Aorta (tissue), 5 donors: ENCODE results near the gene ALDH8A1. TPM values are rescaled to one million over a fixed set of nuclear protein-coding genes. Genes with fewer than 3 reads are reported as not detected.

Experiments
- ATAC-seq: fragments of 200-7000 bp; cut with Tn5 transposase; one replicate; pipeline ENCODE4 v1.9.1; 2022; ENCODE audit warnings: moderate library complexity; ENCODE audit not compliant: low FRiP score
- DNase-seq, 2 donors: peaks; one replicate each; pipeline ENCODE4 v3.0.0-alpha.2; 2020
- H3K27ac ChIP-seq, 2 donors: one replicate each; pipeline ENCODE4 v1.5.1; 2013; ENCODE audit warnings: low read length in 2 of 2, mild to moderate bottlenecking in 2 of 2, moderate library complexity in 2 of 2, control low read depth in 1 of 2, inconsistent platforms in 1 of 2, low read depth in 1 of 2
- H3K27me3 ChIP-seq, 2 donors: one replicate each; pipeline ENCODE4 v1.6.1; 2013; ENCODE audit warnings: control low read depth in 1 of 2, low read length in 1 of 2, mild to moderate bottlenecking in 1 of 2, moderate library complexity in 1 of 2; ENCODE audit not compliant: insufficient read depth in 2 of 2, control insufficient read depth in 1 of 2
- H3K36me3 ChIP-seq, 2 donors: one replicate each; pipeline ENCODE4 v1.6.1; 2013; ENCODE audit warnings: control low read depth in 1 of 2, low read length in 1 of 2, mild to moderate bottlenecking in 1 of 2; ENCODE audit not compliant: insufficient read depth in 2 of 2, control insufficient read depth in 1 of 2
- H3K4me1 ChIP-seq, 2 donors: one replicate each; pipeline ENCODE4 v1.6.1; 2013; ENCODE audit warnings: low read length in 2 of 2, control low read depth in 1 of 2, mild to moderate bottlenecking in 1 of 2, moderate library complexity in 1 of 2; ENCODE audit not compliant: insufficient read depth in 2 of 2, control insufficient read depth in 1 of 2
- H3K4me3 ChIP-seq, 2 donors: one replicate each; pipeline ENCODE4 v1.5.1; 2013; ENCODE audit warnings: low read length in 2 of 2, control low read depth in 1 of 2, mild to moderate bottlenecking in 1 of 2
- H3K9me3 ChIP-seq: one replicate; pipeline ENCODE4 v1.6.1; 2013; ENCODE audit warnings: mild to moderate bottlenecking, low read length; ENCODE audit not compliant: control insufficient read depth
- WGBS, 2 donors: extraction: QIAGEN DNeasy Blood & Tissue Kit; methylation state at CpG; one replicate each; pipeline ENCODE4 v1.1.7; 2013; 5-methylcytosine and 5-hydroxymethylcytosine counted together
- intact Hi-C, 2 donors: fragments of 100-400 bp; cut with DNase I; formaldehyde crosslinking; loops; one replicate each; pipeline versions ENCODE4 v1.14.2 to v1.15.0; 2022
- polyA plus RNA-seq, 2 donors: library from polyadenylated mRNA; stranded (reverse); fragments of 200-250 nt; gene quantifications; one replicate each; pipeline ENCODE4 v1.2.3, GENCODE V29; 2013
- total RNA-seq, 2 donors: library from RNA; stranded (reverse); fragmentation: NEBNext Ultra II Directional; extraction: Animal tissue kit (Norgen Biotek cat#: 25700); gene quantifications; one replicate each; pipeline ENCODE4 v1.2.1, GENCODE V29; 2021
- donor health status: healthy with polysubstance abuse.
- donor health status: Bipolar disorder and iron deficiency.
- donor health status: DM: no; HTN: no; CAD: no.
- donor health status: DM: no; HTN: no; CAD: no.
- donor health status: DM: yes; HTN: yes; CAD: no.

The ALDH8A1 gene
- total and polyA plus RNA-seq, 4 donors, result 0.75 to 4.1 (median 1.7) TPM

DNA sequence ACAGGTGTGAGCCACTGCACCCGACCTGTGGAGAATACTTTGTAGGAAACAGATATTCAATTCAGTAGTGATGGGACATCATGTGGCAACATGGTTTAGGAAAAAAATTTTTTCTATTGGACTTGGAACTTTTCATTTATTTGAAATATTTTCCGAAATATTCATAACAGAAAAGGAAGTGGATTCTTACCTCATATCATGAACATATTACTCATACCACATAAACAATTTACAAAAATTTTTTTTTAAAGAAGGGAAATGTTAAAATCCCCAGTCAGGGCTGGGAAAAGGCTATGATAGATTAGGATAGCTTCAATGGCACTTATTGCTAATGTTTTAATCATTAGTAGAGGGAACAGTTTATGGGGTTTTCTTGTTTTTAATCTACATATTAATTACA is 6.8 kb upstream of the ALDH8A1 start:
- no peak overlapping the region for H3K27ac ChIP-seq
- DNase-seq (no peak), ATAC-seq (no peak)
- no peak overlapping the region for H3K4me3 ChIP-seq
- no peaks in the 10 kb centered on the region for H3K27me3 ChIP-seq
- 83 to 90% methylated on average over 2 of the region's 2 CpGs for WGBS, 2 donors
- H3K36me3 ChIP-seq, result peaks cover 0 to 3% of the 10 kb centered on the region in 2 donors
- intact Hi-C loops, result no loop called here
- H3K9me3 ChIP-seq, result no peaks in the 10 kb centered on the region
- no peaks in the 10 kb centered on the region for H3K4me1 ChIP-seq

GRCh38 chr6:134956032-134956431 is 6.1 kb upstream of the ALDH8A1 start:
- ATAC-seq, result no peak
- DNase-seq, result no peak
- Histone ChIP-seq H3K9me3 (no peaks in the 10 kb centered on the region), H3K4me3 (no peak overlapping the region), H3K36me3 (peaks cover 0 to 3% of the 10 kb centered on the region in 2 donors), H3K4me1 (no peaks in the 10 kb centered on the region), H3K27ac (no peak overlapping the region), H3K27me3 (no peaks in the 10 kb centered on the region)
- WGBS, 2 donors, result 91 to 92% methylated on average over 5 of the region's 5 CpGs
- intact Hi-C loops, result no loop called here

GRCh38 chr6:134954272-134955000 is 4.5 kb upstream of the ALDH8A1 start:
- DNase-seq (no peak), ATAC-seq (no peak)
- H3K4me1 ChIP-seq, result no peaks in the 10 kb centered on the region
- no peaks in the 10 kb centered on the region for H3K9me3 ChIP-seq
- WGBS, 2 donors, result 65% methylated on average over 4 of the region's 4 CpGs
- H3K27ac ChIP-seq, result no peak overlapping the region
- no peak overlapping the region for H3K4me3 ChIP-seq
- peaks cover 0 to 3% of the 10 kb centered on the region in 2 donors for H3K36me3 ChIP-seq
- intact Hi-C loops, result no loop called here
- no peaks in the 10 kb centered on the region for H3K27me3 ChIP-seq

DNA sequence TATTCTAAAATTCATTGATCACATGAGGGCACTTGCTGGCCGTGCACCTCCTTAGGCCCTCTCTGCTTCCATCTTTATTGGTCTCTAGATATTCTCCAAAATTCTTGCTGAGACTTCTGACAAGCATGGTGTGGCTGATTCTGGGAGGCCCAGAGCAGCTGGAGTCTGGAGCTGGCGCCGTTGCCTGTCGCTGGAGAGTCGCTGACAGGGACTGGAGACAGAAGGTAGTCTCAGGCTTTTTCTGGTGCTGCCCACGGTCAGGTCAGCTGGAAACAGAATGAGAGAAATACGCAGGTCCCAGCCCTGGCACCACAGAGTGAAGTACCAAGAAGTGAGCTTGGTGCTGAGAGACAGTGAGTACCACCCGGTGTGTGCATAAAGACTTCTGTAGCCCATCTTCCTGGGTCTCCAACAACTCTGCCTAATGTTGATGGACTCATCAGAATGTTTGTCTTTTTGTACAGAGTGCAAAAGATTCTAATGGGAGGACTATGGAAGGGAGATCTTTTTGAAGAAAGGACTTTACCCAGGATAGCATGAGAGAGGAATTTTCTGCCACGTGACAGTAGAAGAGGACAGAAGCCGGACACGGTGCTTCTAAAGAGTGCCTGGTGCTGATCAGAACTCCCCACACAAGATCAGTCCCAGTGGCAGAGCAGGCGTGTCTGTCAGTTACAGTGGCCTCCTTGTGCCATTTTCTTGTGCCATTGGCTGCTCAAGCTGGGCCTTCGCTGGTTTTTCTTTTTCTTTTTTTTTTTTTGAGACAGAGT is 1.8 kb upstream of the ALDH8A1 start:
- 90 to 92% methylated on average over 13 of the region's 13 CpGs for WGBS, 2 donors
- no peaks in the 10 kb centered on the region for H3K4me1 ChIP-seq
- no peaks in the 10 kb centered on the region for H3K9me3 ChIP-seq
- intact Hi-C loops, result no loop called here
- no peaks in the 10 kb centered on the region for H3K36me3 ChIP-seq
- DNase-seq, result no peak
- no peaks in the 10 kb centered on the region for H3K27me3 ChIP-seq
- H3K27ac ChIP-seq, result no peak overlapping the region
- no peak overlapping the region for H3K4me3 ChIP-seq
- no peak for ATAC-seq

DNA sequence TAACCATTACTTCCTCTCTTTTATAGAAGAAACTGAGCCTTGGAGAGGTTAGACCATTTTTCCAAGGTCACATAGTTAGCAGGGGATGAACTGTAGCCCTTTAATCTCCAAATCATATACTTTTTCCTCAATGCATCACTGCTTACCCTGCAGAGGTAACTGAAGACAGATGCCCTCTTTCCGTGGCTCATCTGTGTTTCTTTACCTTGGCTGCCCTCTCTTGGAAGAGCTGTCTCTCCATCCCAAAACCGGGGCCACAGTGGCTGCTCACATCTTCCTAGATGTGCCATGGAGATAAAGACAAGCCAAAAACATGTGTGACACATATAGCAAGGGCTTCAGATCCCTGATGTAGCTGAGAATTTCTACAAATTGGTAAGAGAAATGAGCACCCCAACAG is 581 bp upstream of the ALDH8A1 start:
- H3K27me3 ChIP-seq, result no peaks in the 10 kb centered on the region
- no peaks in the 10 kb centered on the region for H3K4me1 ChIP-seq
- DNase-seq (no peak), ATAC-seq (no peak)
- no peak overlapping the region for H3K4me3 ChIP-seq
- no peaks in the 10 kb centered on the region for H3K36me3 ChIP-seq
- no peaks in the 10 kb centered on the region for H3K9me3 ChIP-seq
- intact Hi-C loops, result no loop called here
- 40 to 41% methylated on average over 2 of the region's 2 CpGs for WGBS, 2 donors
- H3K27ac ChIP-seq, result no peak overlapping the region

DNA sequence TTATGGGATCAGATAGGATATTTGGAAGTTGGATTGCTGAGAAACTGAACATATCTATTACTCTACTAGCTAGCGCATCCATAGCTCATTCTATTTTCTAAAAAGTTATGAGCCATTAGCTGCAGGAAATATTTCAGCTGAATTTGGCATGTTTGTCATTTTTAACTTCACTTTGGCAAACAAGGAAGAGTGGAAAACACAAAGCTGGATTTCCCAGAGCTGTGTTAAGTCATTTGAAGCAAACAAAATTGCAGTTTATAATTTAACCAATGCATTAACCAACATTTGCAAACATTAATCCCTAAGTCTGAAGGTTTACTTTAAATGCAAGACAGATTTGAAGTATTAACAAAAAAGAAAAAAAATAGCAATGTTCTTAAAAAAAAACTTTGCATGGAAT is 1.2 kb downstream of the ALDH8A1 start:
- Histone ChIP-seq H3K27ac (no peak overlapping the region), H3K9me3 (no peaks in the 10 kb centered on the region), H3K4me3 (no peak overlapping the region), H3K27me3 (no peaks in the 10 kb centered on the region), H3K4me1 (no peaks in the 10 kb centered on the region), H3K36me3 (no peaks in the 10 kb centered on the region)
- no peak for ATAC-seq
- no peak for DNase-seq
- intact Hi-C loops, result no loop called here
- WGBS, 2 donors, result 71 to 80% methylated on average over 1 of the region's 1 CpG

- no peaks in the 10 kb centered on the region for H3K36me3 ChIP-seq
- no peaks in the 10 kb centered on the region for H3K27me3 ChIP-seq
- no peak overlapping the region for H3K4me3 ChIP-seq
- H3K27ac ChIP-seq, result no peak overlapping the region
- ATAC-seq (no peak), DNase-seq (no peak)
- no peaks in the 10 kb centered on the region for H3K9me3 ChIP-seq
- intact Hi-C loops, result no loop called here
- no peaks in the 10 kb centered on the region for H3K4me1 ChIP-seq
Observed at GRCh38 chr6:134948142-134948541, 1.8 kb downstream of the ALDH8A1 start.

DNA sequence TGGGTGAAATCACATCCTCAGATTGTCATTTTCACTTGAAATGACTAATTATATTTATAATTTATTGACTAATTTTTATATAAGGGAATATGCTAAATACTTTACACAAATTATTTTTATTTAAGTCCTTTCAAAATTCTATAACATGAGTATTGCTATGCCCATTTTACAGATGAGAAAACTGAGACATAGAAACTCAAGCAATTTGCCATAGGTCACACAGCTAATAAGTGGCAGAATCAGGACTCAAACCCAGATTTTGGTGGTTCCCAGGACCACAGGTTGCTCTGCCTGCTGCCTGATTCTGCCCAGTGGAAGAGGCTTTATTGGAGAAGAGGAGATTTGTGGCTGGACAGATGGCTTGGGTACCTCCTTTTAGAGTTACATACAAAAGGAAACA is 4.9 kb downstream of the ALDH8A1 start:
- no peak for DNase-seq
- H3K27ac ChIP-seq, result no peak overlapping the region
- H3K27me3 ChIP-seq, result no peaks in the 10 kb centered on the region
- ATAC-seq, result no peak
- H3K4me3 ChIP-seq, result no peak overlapping the region
- no peaks in the 10 kb centered on the region for H3K4me1 ChIP-seq
- no peaks in the 10 kb centered on the region for H3K36me3 ChIP-seq
- H3K9me3 ChIP-seq, result no peaks in the 10 kb centered on the region
- intact Hi-C loops, result no loop called here

DNA sequence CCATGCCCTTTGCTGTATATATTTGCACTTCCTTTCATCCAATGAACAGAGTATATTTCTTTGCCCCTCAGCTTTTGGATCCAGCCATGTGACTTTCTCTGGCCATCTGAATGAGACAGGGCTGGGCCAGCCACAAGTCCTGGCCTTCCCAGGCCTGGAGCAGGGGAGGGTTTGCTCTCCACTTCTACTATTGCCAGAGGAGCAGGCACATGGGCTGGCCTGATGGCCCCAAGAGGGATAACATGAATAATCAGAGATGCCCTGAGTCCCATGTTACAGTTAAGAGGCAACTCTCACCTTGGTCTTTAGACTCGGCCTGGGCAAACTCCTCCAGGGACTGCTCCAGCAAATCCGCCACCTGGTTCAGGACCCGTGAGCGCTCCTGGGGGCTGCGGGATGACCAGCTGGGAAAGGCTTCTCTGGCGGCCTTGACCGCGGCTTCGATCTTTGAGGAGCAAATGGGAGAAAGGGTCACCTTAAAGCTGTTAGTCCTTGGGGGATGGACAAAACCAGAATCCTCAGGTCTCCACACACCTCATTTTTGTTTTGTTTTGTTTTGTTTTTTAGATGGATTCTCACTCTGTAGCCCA is 6.3 kb downstream of the ALDH8A1 start:
- H3K9me3 ChIP-seq, result no peaks in the 10 kb centered on the region
- ATAC-seq (no peak), DNase-seq (no peak)
- H3K36me3 ChIP-seq, result peaks cover 0 to 3% of the 10 kb centered on the region in 2 donors
- WGBS, 2 donors, result 96 to 99% methylated on average over 9 of the region's 9 CpGs
- H3K27me3 ChIP-seq, result no peaks in the 10 kb centered on the region
- no peaks in the 10 kb centered on the region for H3K4me1 ChIP-seq
- no peak overlapping the region for H3K27ac ChIP-seq
- H3K4me3 ChIP-seq, result no peak overlapping the region
- intact Hi-C loops, result loop anchor here (5.0 kb wide), 3 partner anchors 771 to 791 kb away; no protein-coding TSS in a partner anchor
